Small intestine (tissue), 7 donors: ENCODE measurements around the gene FOXK1. TPM values are rescaled to one million over a fixed set of nuclear protein-coding genes. Genes with fewer than 3 reads are reported as not detected.
A peak's percentile ranks its signal among the peaks of the same experiment; 100 is the strongest.
"Not testable (repeated sequence)": the region's sequence is repeated elsewhere in the genome, so short reads cannot be mapped to it uniquely, and the experiment has no call there.

Experiments
- DNase-seq, 2 donors: peaks; one replicate each; pipeline versions ENCODE4 v3.0.0 to v3.0.0-alpha.2; 2013
- FAIRE-seq: peaks from 2 replicates; lab custom pipeline; 2012; peaks lifted over from hg19 to GRCh38; lab: Jason Lieb, UNC
- H3K27ac ChIP-seq, 3 donors: one replicate each; pipeline ENCODE4 v1.5.1; 2013; ENCODE audit warnings: low read length in 2 of 3, mild to moderate bottlenecking in 2 of 3, control low read depth in 1 of 3, inconsistent platforms in 1 of 3, low read depth in 1 of 3, moderate library complexity in 1 of 3
- H3K27me3 ChIP-seq, 3 donors: one replicate each; pipeline ENCODE4 v1.6.1; 2013; ENCODE audit warnings: low read length in 3 of 3, inconsistent platforms in 1 of 3; ENCODE audit not compliant: control insufficient read depth in 3 of 3, insufficient read depth in 3 of 3
- H3K36me3 ChIP-seq, 3 donors: one replicate each; pipeline ENCODE4 v1.6.1; 2013; ENCODE audit warnings: low read length in 3 of 3, inconsistent platforms in 1 of 3, low read depth in 1 of 3, mild to moderate bottlenecking in 1 of 3, moderate library complexity in 1 of 3; ENCODE audit not compliant: control insufficient read depth in 3 of 3, insufficient read depth in 2 of 3
- H3K4me1 ChIP-seq, 3 donors: one replicate each; pipeline ENCODE4 v1.6.1; 2013; ENCODE audit warnings: low read length in 2 of 3, inconsistent platforms in 1 of 3, low read depth in 1 of 3, mild to moderate bottlenecking in 1 of 3, moderate library complexity in 1 of 3; ENCODE audit not compliant: control insufficient read depth in 3 of 3, insufficient read depth in 2 of 3
- H3K4me3 ChIP-seq, 3 donors: one replicate each; pipeline ENCODE4 v1.5.1; 2013; ENCODE audit warnings: low read length in 3 of 3, control low read depth in 1 of 3, inconsistent platforms in 1 of 3, low read depth in 1 of 3, mild to moderate bottlenecking in 1 of 3, moderate library complexity in 1 of 3
- H3K9me3 ChIP-seq, 2 donors: one replicate each; pipeline ENCODE4 v1.6.1; 2013; ENCODE audit warnings: low read depth in 1 of 2, low read length in 1 of 2; ENCODE audit not compliant: control insufficient read depth in 2 of 2, insufficient read depth in 1 of 2
- WGBS, 3 donors: extraction: QIAGEN DNeasy Blood & Tissue Kit; methylation state at CpG; one replicate each; pipeline ENCODE4 v1.1.7; 2013; 5-methylcytosine and 5-hydroxymethylcytosine counted together
- polyA plus RNA-seq, 4 donors: library from polyadenylated mRNA; stranded (reverse) in 3 of 4; unstranded in 1 of 4; fragments of 200-250 nt in 3 of 4; fragments of 120-200 nt in 1 of 4; gene quantifications; one replicate each; pipeline versions ENCODE4 v1.2.1 to v1.2.3, GENCODE V29; 2013
- donor health status: healthy with polysubstance abuse.
- donor health status: control.
- donor health status: control.
- donor health status: Bipolar disorder and iron deficiency.
- donor health status: healthy.

The FOXK1 gene
- polyA plus RNA-seq, 4 donors = 1.4 to 12.5 (median 6.2) TPM

GRCh38 chr7:4677518-4677917 lies 4.6 kb upstream of the FOXK1 start:
- peaks cover 0 to 14% of the 10 kb centered on the region in 2 donors for H3K9me3 ChIP-seq
- H3K4me1 ChIP-seq, FAIRE-seq, DNase-seq, H3K27ac ChIP-seq, H3K4me3 ChIP-seq, H3K36me3 ChIP-seq, H3K27me3 ChIP-seq: not testable (repeated sequence)
- WGBS, 3 donors = 92 to 97% (median 96%) methylated on average over 11 of the region's 11 CpGs

DNA sequence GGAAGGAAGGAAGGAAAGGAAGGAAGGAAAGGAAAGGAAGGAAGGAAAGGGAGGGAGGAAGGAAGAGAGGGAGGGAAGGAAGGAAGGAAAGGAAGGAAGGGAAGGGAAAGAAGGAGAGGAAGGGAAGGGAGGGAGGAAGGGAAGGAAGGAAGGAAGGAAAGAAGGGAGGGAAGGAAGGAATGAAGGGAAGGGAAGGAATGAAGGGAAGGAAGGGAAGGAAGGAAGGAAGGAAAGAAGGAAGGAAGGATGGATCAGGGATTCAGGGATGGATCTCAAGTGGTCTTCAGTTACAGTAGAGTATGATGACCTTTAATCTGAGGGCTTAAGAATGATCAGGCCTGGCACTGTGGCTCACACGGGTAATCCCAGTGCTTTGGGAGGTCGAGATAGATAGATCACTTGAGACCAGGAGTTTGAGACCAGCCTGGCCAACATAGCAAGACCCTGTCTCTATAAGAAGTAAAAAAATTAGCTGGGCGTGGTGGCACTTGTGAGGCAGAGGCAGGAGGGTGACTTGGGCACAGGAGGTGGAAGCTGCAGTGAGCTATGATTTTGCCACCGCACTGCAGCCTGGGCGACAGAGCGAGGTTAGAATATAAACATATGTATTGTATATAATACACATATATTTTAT lies 760 bp upstream of the FOXK1 start:
- H3K9me3 ChIP-seq = no peaks in the 10 kb centered on the region
- DNase-seq = no peak
- FAIRE-seq = no peak
- H3K27me3 ChIP-seq = no peaks in the 10 kb centered on the region
- WGBS, 3 donors = 71 to 75% (median 73%) methylated on average over 6 of the region's 6 CpGs
- H3K4me3 ChIP-seq = peak overlapping the region in 2 of 3 donors; percentile 24 to 98
- peak overlapping the region in 1 of 3 donors; percentile 2 for H3K27ac ChIP-seq
- H3K36me3 ChIP-seq = peaks cover 0 to 9% (median 0%) of the 10 kb centered on the region in 3 donors
- H3K4me1 ChIP-seq = peaks cover 4 to 9% (median 5%) of the 10 kb centered on the region in 3 donors

DNA sequence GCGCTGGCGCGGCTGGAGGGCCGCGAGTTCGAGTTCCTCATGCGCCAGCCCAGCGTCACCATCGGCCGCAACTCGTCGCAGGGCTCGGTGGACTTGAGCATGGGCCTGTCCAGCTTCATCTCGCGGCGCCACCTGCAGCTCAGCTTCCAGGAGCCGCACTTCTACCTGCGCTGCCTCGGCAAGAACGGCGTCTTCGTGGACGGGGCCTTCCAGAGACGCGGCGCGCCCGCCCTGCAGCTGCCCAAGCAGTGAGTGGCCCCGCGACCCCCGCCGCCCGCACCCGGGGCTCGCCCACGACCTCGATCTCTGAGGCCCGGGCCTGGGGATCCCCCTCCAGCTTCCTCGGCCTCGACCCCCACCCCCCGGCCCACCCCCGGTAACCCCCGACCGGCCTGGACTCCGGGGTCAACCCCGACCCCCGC lies 537 bp downstream of the FOXK1 start:
- 1 to 3% (median 1%) methylated on average over 20 to 47 of the region's 47 CpGs for WGBS, 3 donors
- no peak for FAIRE-seq

DNA sequence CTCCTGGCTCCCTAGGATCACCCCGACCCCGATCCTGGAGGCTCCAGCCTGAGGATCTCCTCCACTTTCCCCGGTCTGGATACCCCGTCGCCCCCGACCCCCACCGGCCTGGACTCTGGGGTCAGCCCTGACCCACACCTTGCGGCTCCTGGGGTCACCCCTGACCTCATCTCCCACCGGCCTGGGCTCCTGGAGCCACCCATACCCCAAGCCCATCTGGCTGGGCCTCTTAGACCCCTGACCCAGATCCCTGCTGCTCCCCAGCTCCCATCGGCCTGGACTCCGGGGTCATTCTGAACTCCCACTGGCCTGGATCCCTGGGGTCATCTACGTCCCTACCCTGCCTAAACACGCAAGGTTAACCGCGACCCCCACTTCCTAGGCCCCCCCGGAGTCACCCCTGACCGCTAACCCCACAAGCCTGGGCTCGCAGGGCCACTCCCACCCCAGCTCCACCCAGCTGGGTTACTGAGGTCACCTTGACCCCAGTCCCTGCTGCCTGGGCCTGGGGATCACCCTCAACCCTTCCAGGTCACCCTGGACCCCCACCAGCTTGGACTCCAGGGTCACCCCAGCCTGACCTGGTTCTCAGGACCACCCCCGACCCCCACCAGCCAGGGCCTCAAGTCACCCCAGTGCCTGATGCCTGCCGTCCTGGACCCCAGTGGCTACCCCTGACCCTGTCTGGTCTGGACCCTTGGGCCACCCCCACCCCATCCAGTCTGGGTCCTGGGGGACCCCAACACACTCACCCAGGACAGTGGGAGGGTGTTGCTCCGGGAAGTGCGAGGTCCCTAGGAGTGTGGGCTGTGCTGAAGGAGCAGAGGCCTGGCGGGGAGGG lies 1.2 kb downstream of the FOXK1 start:
- 1 to 2% (median 1%) methylated on average over 22 to 23 of the region's 23 CpGs for WGBS, 3 donors
- DNase-seq (peak in 1 of 2 donors; percentile 35), FAIRE-seq (no peak)
- no peaks in the 10 kb centered on the region for H3K9me3 ChIP-seq
- H3K4me3 ChIP-seq = peak overlapping the region; percentile 87 to 98 (median 93)
- peaks cover 0 to 18% (median 0%) of the 10 kb centered on the region in 3 donors for H3K36me3 ChIP-seq
- H3K4me1 ChIP-seq = peaks cover 5 to 9% (median 7%) of the 10 kb centered on the region in 3 donors
- H3K27ac ChIP-seq = peak overlapping the region; percentile 77 to 90 (median 89)
- no peaks in the 10 kb centered on the region for H3K27me3 ChIP-seq

More for the DNA sequence above, 537 bp downstream of the FOXK1 start:
- Histone ChIP-seq H3K4me1 (peaks cover 5 to 9% (median 7%) of the 10 kb centered on the region in 3 donors), H3K9me3 (no peaks in the 10 kb centered on the region), H3K4me3 (peak overlapping the region; percentile 87 to 98 (median 93)), H3K36me3 (peaks cover 0 to 15% (median 0%) of the 10 kb centered on the region in 3 donors), H3K27me3 (no peaks in the 10 kb centered on the region), H3K27ac (peak overlapping the region; percentile 77 to 90 (median 89))
- peak; percentile 59 to 71 for DNase-seq

- H3K36me3 ChIP-seq = peaks cover 0 to 20% (median 0%) of the 10 kb centered on the region in 3 donors
- peaks cover 5 to 9% (median 7%) of the 10 kb centered on the region in 3 donors for H3K4me1 ChIP-seq
- peak; percentile 71 for DNase-seq
- FAIRE-seq = no peak
- peak overlapping the region; percentile 77 to 90 (median 89) for H3K27ac ChIP-seq
- no peaks in the 10 kb centered on the region for H3K27me3 ChIP-seq
- peak overlapping the region; percentile 87 to 98 (median 93) for H3K4me3 ChIP-seq
- no peaks in the 10 kb centered on the region for H3K9me3 ChIP-seq
- WGBS, 3 donors = 1 to 3% (median 1%) methylated on average over 15 to 16 of the region's 16 CpGs
Measured at GRCh38 chr7:4683884-4684565, 1.9 kb downstream of the FOXK1 start.

- WGBS, 3 donors = 51 to 59% (median 53%) methylated on average over 9 of the region's 9 CpGs
- FAIRE-seq (no peak), DNase-seq (no peak)
- Histone ChIP-seq H3K9me3 (no peaks in the 10 kb centered on the region), H3K4me3 (peak overlapping the region in 1 of 3 donors; percentile 93), H3K4me1 (peaks cover 5 to 10% (median 7%) of the 10 kb centered on the region in 3 donors), H3K27ac (peak overlapping the region in 1 of 3 donors; percentile 90), H3K36me3 (peaks cover 0 to 23% (median 0%) of the 10 kb centered on the region in 3 donors), H3K27me3 (no peaks in the 10 kb centered on the region)
Measured at GRCh38 chr7:4684846-4685245, 2.8 kb downstream of the FOXK1 start.

- DNase-seq, FAIRE-seq, H3K4me3 ChIP-seq, H3K27ac ChIP-seq, H3K27me3 ChIP-seq, H3K9me3 ChIP-seq: not testable (repeated sequence)
- peaks cover 0 to 26% (median 0%) of the 10 kb centered on the region in 3 donors for H3K36me3 ChIP-seq
- peaks cover 5 to 11% (median 7%) of the 10 kb centered on the region in 3 donors for H3K4me1 ChIP-seq
- WGBS, 3 donors = 90 to 94% (median 91%) methylated on average over 10 of the region's 10 CpGs
Measured at GRCh38 chr7:4685676-4686075, 3.6 kb downstream of the FOXK1 start.

GRCh38 chr7:4687956-4688355 lies 5.9 kb downstream of the FOXK1 start:
- Histone ChIP-seq H3K27ac (no peak overlapping the region), H3K36me3 (peaks cover 0 to 28% (median 0%) of the 10 kb centered on the region in 3 donors), H3K27me3 (no peaks in the 10 kb centered on the region), H3K9me3 (no peaks in the 10 kb centered on the region), H3K4me3 (no peak overlapping the region), H3K4me1 (peaks cover 5 to 11% (median 7%) of the 10 kb centered on the region in 3 donors)
- 69 to 82% (median 82%) methylated on average over 3 of the region's 3 CpGs for WGBS, 3 donors
- no peak for FAIRE-seq
- no peak for DNase-seq
